Dedifferentiated amniotic fluid mesenchymal stem cell (primary cell): ENCODE data around the gene TATDN3.
A peak's percentile ranks its signal among the peaks of the same experiment; 100 is the strongest.
"Not testable (repeated sequence)": the region's sequence is repeated elsewhere in the genome, so short reads cannot be mapped to it uniquely, and the experiment has no call there.

Experiments used
- DNase-seq: peaks from one replicate; pipeline ENCODE4 v3.0.0-alpha.2; 2016; ENCODE audit errors: extremely low spot score

Gene TATDN3

GRCh38 chr1:212827831-212828278, 36.2 kb downstream of the TATDN3 start:
- no peak for DNase-seq

- DNase-seq = no peak
Observed at GRCh38 chr1:212828395-212828794, 36.7 kb downstream of the TATDN3 start.

- not testable (repeated sequence) for DNase-seq
Observed at GRCh38 chr1:212833211-212834207, 41.8 kb downstream of the TATDN3 start.

- DNase-seq = no peak
Observed at GRCh38 chr1:212838145-212838544, 46.5 kb downstream of the TATDN3 start.

- DNase-seq = not testable (repeated sequence)
Observed at GRCh38 chr1:212844521-212844920, 52.8 kb downstream of the TATDN3 start.

- no peak for DNase-seq
Observed at GRCh38 chr1:212847549-212847948, 55.9 kb downstream of the TATDN3 start, which contains the start of gene SPATA45. Gene SPATA45 (minus strand): TSS chr1:212847649. CDS start chr1:212836149, 11,500 bp downstream.

GRCh38 chr1:212852105-212852688, 60.5 kb downstream of the TATDN3 start:
- DNase-seq = no peak

- no peak for DNase-seq
Observed at GRCh38 chr1:212853658-212854057, 62.0 kb downstream of the TATDN3 start.

- no peak for DNase-seq
Observed at GRCh38 chr1:212856755-212857154, 65.1 kb downstream of the TATDN3 start.

- DNase-seq = peak; percentile 95
Observed at GRCh38 chr1:212857992-212858460, 66.3 kb downstream of the TATDN3 start, which contains the start of gene FLVCR1. Gene FLVCR1 (plus strand): TSS chr1:212858275. CDS start chr1:212858453, 178 bp downstream.

- peak; percentile 16 for DNase-seq
Observed at GRCh38 chr1:212858461-212859265, 67.0 kb downstream of the TATDN3 start.

GRCh38 chr1:212860713-212861581, 69.3 kb downstream of the TATDN3 start:
- DNase-seq = no peak

GRCh38 chr1:212862111-212862690, 70.5 kb downstream of the TATDN3 start:
- DNase-seq = no peak

GRCh38 chr1:212863345-212863744, 71.7 kb downstream of the TATDN3 start:
- DNase-seq = not testable (repeated sequence)

- no peak for DNase-seq
Observed at GRCh38 chr1:212864201-212864600, 72.5 kb downstream of the TATDN3 start.
